Calu3 (cell line): Measurements from ENCODE around the gene BCLAF1. TPM values are rescaled to one million over a fixed set of nuclear protein-coding genes. Genes with fewer than 3 reads are reported as not detected.

Experiments used
- BruUV-seq: library from RNA; stranded (reverse); fragments of 400-500 nt; replicated peaks from 2 replicates; lab custom pipeline; 2021; lab: Mats Ljungman, UMichigan
- CTCF ChIA-PET: fragments of 300-600 bp; sonication (Branson Sonifier 250); formaldehyde crosslinking; loops from one replicate; lab custom pipeline; 2022; ENCODE audit warnings: antibody characterized with exemption; lab: Charles Lee
- DNase-seq: peaks from one replicate; pipeline ENCODE4 v3.0.0; 2022
- H3K27ac Mint-ChIP-seq: one replicate; pipeline ENCODE4 v1.8.0; 2022; ENCODE audit warnings: mixed read lengths; ENCODE audit not compliant: unreplicated experiment
- H3K27me3 Mint-ChIP-seq: one replicate; pipeline ENCODE4 v1.8.0; 2022; ENCODE audit warnings: mixed read lengths; ENCODE audit not compliant: unreplicated experiment
- H3K36me3 Mint-ChIP-seq: one replicate; pipeline ENCODE4 v1.8.0; 2022; ENCODE audit warnings: mild to moderate bottlenecking, moderate library complexity, mixed read lengths; ENCODE audit not compliant: insufficient read depth, unreplicated experiment
- H3K4me1 Mint-ChIP-seq: one replicate; pipeline ENCODE4 v1.8.0; 2022; ENCODE audit warnings: mild to moderate bottlenecking, low read depth, mixed read lengths; ENCODE audit not compliant: unreplicated experiment
- H3K4me3 Mint-ChIP-seq: one replicate; pipeline ENCODE4 v1.8.0; 2022; ENCODE audit warnings: mild to moderate bottlenecking, low read depth, moderate library complexity, mixed read lengths; ENCODE audit not compliant: unreplicated experiment
- H3K9me3 Mint-ChIP-seq: one replicate; pipeline ENCODE4 v1.8.0; 2022; ENCODE audit warnings: low read depth, mixed read lengths; ENCODE audit not compliant: unreplicated experiment
- intact Hi-C: fragments of 100-400 bp; cut with micrococcal nuclease; formaldehyde crosslinking; loops from one replicate; pipeline ENCODE4 v1.10.0; 2022; ENCODE audit not compliant: unreplicated experiment
- total RNA-seq: library from RNA; stranded (reverse); gene quantifications from 2 replicates; pipeline ENCODE4 v1.2.3, GENCODE V29; 2022
- TF ChIP-seq, protein P1 (sequence below): fragments of 200-600 bp; IDR thresholded peaks from one replicate; pipeline ENCODE4 v1.8.0; 2022; ENCODE audit warnings: antibody characterized with exemption; ENCODE audit not compliant: unreplicated experiment

Gene BCLAF1
- total RNA-seq, 1 experiment from 2014 or later = 154 TPM

- no TSS peak for BruUV-seq
- Mint-ChIP-seq H3K4me1 (peaks cover 9% of the 10 kb centered on the region), H3K9me3 (no peaks in the 10 kb centered on the region), H3K4me3 (no peak overlapping the region), H3K27ac (no peak overlapping the region), H3K36me3 (no peaks in the 10 kb centered on the region), H3K27me3 (no peaks in the 10 kb centered on the region)
- CTCF ChIA-PET = interaction anchor here (1.2 kb wide), 1 partner anchor 9 kb away, joined by 3 read pairs; no protein-coding TSS in a partner anchor
- no peak for DNase-seq
- intact Hi-C loops = no loop called here
- TF ChIP-seq, protein P1, sequence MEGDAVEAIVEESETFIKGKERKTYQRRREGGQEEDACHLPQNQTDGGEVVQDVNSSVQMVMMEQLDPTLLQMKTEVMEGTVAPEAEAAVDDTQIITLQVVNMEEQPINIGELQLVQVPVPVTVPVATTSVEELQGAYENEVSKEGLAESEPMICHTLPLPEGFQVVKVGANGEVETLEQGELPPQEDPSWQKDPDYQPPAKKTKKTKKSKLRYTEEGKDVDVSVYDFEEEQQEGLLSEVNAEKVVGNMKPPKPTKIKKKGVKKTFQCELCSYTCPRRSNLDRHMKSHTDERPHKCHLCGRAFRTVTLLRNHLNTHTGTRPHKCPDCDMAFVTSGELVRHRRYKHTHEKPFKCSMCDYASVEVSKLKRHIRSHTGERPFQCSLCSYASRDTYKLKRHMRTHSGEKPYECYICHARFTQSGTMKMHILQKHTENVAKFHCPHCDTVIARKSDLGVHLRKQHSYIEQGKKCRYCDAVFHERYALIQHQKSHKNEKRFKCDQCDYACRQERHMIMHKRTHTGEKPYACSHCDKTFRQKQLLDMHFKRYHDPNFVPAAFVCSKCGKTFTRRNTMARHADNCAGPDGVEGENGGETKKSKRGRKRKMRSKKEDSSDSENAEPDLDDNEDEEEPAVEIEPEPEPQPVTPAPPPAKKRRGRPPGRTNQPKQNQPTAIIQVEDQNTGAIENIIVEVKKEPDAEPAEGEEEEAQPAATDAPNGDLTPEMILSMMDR = no peak
These were observed 44.3 kb upstream of the BCLAF1 start for GRCh38 chr6:136333824-136334464.

DNA sequence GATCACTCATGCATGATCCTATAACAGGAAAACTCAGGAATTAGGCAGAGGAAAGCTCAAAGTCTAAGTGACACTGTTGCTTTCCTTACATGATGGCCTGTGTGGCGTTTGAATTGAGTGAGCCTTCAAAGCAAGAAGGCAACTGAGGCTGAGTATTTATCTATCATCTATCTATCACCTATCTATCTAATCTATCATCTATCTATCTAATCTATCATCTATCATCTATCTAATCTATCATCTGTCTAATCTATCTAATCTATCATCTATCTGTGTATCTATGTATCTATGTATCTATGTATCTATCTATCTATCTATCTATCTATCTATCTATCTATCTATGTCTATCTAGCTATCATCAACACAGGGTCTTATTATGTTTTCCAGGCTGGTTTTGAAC is 41.8 kb upstream of the BCLAF1 start:
- H3K27ac Mint-ChIP-seq = no peak overlapping the region
- BruUV-seq = no TSS peak
- no peaks in the 10 kb centered on the region for H3K9me3 Mint-ChIP-seq

DNA sequence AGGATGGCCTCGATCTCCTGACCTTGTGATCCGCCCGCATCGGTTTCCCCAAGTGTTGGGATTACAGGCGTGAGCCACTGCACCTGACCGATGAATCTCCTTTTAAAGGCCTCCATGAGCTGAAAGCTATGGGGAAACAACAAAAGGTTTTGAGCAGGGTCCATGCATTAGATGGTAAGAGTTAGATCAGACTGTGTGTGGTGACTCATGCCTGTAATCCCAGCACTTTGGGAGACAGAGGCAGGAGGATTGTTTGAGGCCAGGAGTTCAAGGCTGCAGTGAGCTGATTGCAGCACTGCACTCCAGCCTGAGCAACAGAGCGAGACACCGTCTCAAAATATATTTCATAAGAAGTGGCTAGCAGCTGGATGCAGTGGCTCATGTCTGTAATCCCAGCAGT is 41.0 kb upstream of the BCLAF1 start:
- no peaks in the 10 kb centered on the region for H3K27me3 Mint-ChIP-seq
- intact Hi-C loops = no loop called here

More for the DNA sequence above, 41.8 kb upstream of the BCLAF1 start:
- TF ChIP-seq, protein P1 = no peak
- Mint-ChIP-seq H3K4me1 (no peaks in the 10 kb centered on the region), H3K27me3 (no peaks in the 10 kb centered on the region), H3K4me3 (no peak overlapping the region), H3K36me3 (no peaks in the 10 kb centered on the region)
- CTCF ChIA-PET = no interaction called here
- intact Hi-C loops = no loop called here
- DNase-seq = no peak

GRCh38 chr6:136326038-136326553 is 36.5 kb upstream of the BCLAF1 start:
- no TSS peak for BruUV-seq
- no peaks in the 10 kb centered on the region for H3K36me3 Mint-ChIP-seq
- H3K27ac Mint-ChIP-seq = no peak overlapping the region
- no peaks in the 10 kb centered on the region for H3K4me1 Mint-ChIP-seq
- no peaks in the 10 kb centered on the region for H3K9me3 Mint-ChIP-seq
- DNase-seq = no peak
- CTCF ChIA-PET = no interaction called here
- TF ChIP-seq, protein P1 = no peak
- intact Hi-C loops = no loop called here
- H3K4me3 Mint-ChIP-seq = no peak overlapping the region
- H3K27me3 Mint-ChIP-seq = no peaks in the 10 kb centered on the region

More for the DNA sequence above, 41.0 kb upstream of the BCLAF1 start:
- no peaks in the 10 kb centered on the region for H3K36me3 Mint-ChIP-seq
- H3K27ac Mint-ChIP-seq = no peak overlapping the region
- H3K9me3 Mint-ChIP-seq = no peaks in the 10 kb centered on the region
- no TSS peak for BruUV-seq
- H3K4me1 Mint-ChIP-seq = no peaks in the 10 kb centered on the region
- CTCF ChIA-PET = no interaction called here
- no peak for DNase-seq
- TF ChIP-seq, protein P1 = no peak
- H3K4me3 Mint-ChIP-seq = no peak overlapping the region
